ENCODE data around the gene AURKAIP1.
A peak's percentile ranks its signal among the peaks of the same experiment; 100 is the strongest.

AURKAIP1 gene

DNA sequence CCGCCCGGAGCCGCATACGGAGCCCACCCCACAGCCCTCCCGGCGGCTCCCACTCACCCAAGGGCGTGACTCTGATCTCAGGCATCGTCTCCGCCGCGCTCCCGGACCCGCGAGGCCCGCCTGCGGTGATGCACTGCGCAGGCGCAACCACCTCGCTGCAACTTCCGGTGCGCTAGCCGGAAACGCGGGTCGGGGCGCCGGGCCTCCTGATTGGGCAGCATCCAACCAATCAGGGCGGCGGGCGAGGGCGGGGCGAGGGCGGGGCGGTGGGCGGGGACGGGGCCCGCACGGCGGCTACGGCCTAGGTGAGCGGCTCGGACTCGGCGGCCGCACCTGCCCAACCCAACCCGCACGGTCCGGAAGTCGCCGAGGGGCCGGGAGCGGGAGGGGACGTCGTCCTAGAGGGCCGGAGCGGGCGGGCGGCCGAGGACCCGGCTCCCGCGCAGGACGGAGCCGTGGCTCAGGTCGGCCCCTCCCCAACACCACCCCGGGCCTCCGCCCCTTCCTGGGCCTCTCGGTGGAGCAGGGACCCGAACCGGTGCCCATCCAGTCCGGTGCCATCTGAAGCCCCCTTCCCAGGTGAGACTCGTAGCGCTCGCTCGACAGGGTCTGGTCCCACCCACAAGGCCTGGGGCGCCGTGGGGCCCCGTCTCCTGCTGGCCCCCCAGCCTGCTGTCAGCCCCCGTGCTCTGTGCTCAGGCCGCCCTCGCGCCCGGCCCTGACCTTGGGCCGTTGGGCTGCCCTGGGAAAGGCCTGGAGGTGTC is 50.3 kb downstream of the AURKAIP1 start, which contains the start of the genes CPTP and INTS11:
Gene CPTP, plus strand, starts transcription at position 279 of the 764 bp plus-strand sequence. CDS start 2,109 bp downstream, outside the sequence.
Gene INTS11, minus strand, starts transcription at position 137 of the 764 bp plus-strand sequence. Its CDS starts 52 bp downstream, at position 85.
- no peak for TF ChIP-seq JUND (IDR thresholded peaks at IDR 0.05; ENCODE audit: low read depth)
- DNase-seq (ENCODE audit: low read depth in 1 of 2, low spot score in 1 of 2), result peak; percentile 76 to 92
- in situ Hi-C loops (cut with HindIII; ENCODE audit: low pct_unique_long_range_greater_than_20kb, low sequenced_read_pairs), result no loop called here

DNA sequence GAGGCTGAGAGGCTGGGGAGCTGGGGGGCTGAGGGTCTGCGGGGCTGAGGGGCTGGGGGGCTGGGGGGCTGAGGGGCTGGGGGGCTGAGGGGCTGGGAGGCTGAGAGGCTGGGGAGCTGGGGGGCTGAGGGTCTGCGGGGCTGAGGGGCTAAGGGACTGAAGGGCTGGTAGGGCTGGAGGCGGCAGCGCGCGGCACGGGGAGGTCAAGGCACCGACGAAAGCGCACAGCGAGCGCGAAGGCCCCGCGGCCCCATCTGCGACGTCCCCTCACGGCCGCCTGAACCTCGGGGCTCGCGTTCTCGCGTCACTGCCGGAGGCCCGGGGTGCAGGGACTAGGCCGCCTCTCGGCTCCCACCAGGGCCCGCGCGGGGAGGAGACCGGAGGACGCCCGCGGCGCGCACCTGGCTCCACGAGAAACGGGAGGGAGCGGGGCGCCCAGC is 50.9 kb downstream of the AURKAIP1 start:
- in situ Hi-C loops (cut with HindIII; ENCODE audit: low pct_unique_long_range_greater_than_20kb, low sequenced_read_pairs), result no loop called here
- no peak for DNase-seq (ENCODE audit: low read depth in 1 of 2, low spot score in 1 of 2)
- no peak for TF ChIP-seq JUND (IDR thresholded peaks at IDR 0.05; ENCODE audit: low read depth)
